ENCODE results near the gene SMOC1. TPM values are rescaled to one million over a fixed set of nuclear protein-coding genes. Genes with fewer than 3 reads are reported as not detected.

Gene SMOC1
- polyA plus RNA-seq (2013, experiment 1 of 2), result 0.17 TPM
- 0.17 TPM for polyA plus RNA-seq (2013, experiment 2 of 2)

GRCh38 chr14:69879175-69880043 is at the start of gene SMOC1:
SMOC1 (plus strand) TSS chr14:69879416; CDS start chr14:69879679, 263 bp downstream.
- peaks cover 17% of the 10 kb centered on the region for H3K27me3 ChIP-seq (ENCODE audit: insufficient read depth, low read length, poor library complexity)
- H3K4ac ChIP-seq (ENCODE audit: low read depth, low read length), result no peak within 1 kb of the TSS
- peak within 1 kb of the TSS; percentile 80 for H3K23ac ChIP-seq (ENCODE audit: low read length)
- H3K27ac ChIP-seq (ENCODE audit: low read depth, low read length), result no peak within 1 kb of the TSS
- H4K8ac ChIP-seq (ENCODE audit: low read depth, low read length), result no peak within 1 kb of the TSS
- H2AK5ac ChIP-seq (ENCODE audit: low read length), result no peak within 1 kb of the TSS
- no peak within 1 kb of the TSS for H4K5ac ChIP-seq (ENCODE audit: low read length)
- no peaks in the 10 kb centered on the region for H3K79me2 ChIP-seq (ENCODE audit: control insufficient read depth, insufficient read depth, low read length)
- H3K4me1 ChIP-seq (ENCODE audit: control insufficient read depth, low read depth, low read length), result no peaks in the 10 kb centered on the region
- H3K79me1 ChIP-seq (ENCODE audit: low read length), result no peaks in the 10 kb centered on the region
- H3K4me3 ChIP-seq (ENCODE audit: low read length), result peak within 1 kb of the TSS; percentile 24
- H3K4me2 ChIP-seq (ENCODE audit: low read length), result peak within 1 kb of the TSS; percentile 87
- peak within 1 kb of the TSS; percentile 40 for H3K9ac ChIP-seq (ENCODE audit: low read length)
- H3K18ac ChIP-seq (ENCODE audit: low read length), result no peak within 1 kb of the TSS
- no peak within 1 kb of the TSS for H2BK5ac ChIP-seq (ENCODE audit: low read length)
- H3K56ac ChIP-seq (ENCODE audit: low read length), result peak within 1 kb of the TSS; percentile 70
- no peak within 1 kb of the TSS for H2BK120ac ChIP-seq (ENCODE audit: low read depth, low read length)
- DNase-seq, result peak; percentile 73
- H2BK15ac ChIP-seq (replicated peaks; ENCODE audit: low read depth), result no peak within 1 kb of the TSS
- no peaks in the 10 kb centered on the region for H3K36me3 ChIP-seq (ENCODE audit: control insufficient read depth, insufficient read depth, low read length)
- WGBS (ENCODE audit: extremely low coverage, insufficient coverage, low lambda C conversion rate), result no CpG with 5 or more reads among the region's 67 CpGs

GRCh38 chr14:69838881-69839416 is 40.3 kb upstream of the SMOC1 start:
- Histone ChIP-seq H3K4me1 (ENCODE audit: control insufficient read depth, low read depth, low read length) (no peaks in the 10 kb centered on the region), H3K56ac (ENCODE audit: low read length) (no peak overlapping the region), H3K27me3 (ENCODE audit: insufficient read depth, low read length, poor library complexity) (no peaks in the 10 kb centered on the region), H3K27ac (ENCODE audit: low read depth, low read length) (no peak overlapping the region), H3K79me1 (ENCODE audit: low read length) (no peaks in the 10 kb centered on the region), H3K4me2 (ENCODE audit: low read length) (no peak overlapping the region), H4K8ac (ENCODE audit: low read depth, low read length) (no peak overlapping the region), H2BK120ac (ENCODE audit: low read depth, low read length) (no peak overlapping the region), H3K4me3 (ENCODE audit: low read length) (no peak overlapping the region), H3K18ac (ENCODE audit: low read length) (no peak overlapping the region), H3K9ac (ENCODE audit: low read length) (no peak overlapping the region), H2BK15ac (replicated peaks; ENCODE audit: low read depth) (no peak overlapping the region), H4K5ac (ENCODE audit: low read length) (no peak overlapping the region), H3K4ac (ENCODE audit: low read depth, low read length) (no peak overlapping the region), H3K36me3 (ENCODE audit: control insufficient read depth, insufficient read depth, low read length) (no peaks in the 10 kb centered on the region), H3K23ac (ENCODE audit: low read length) (no peak overlapping the region), H3K79me2 (ENCODE audit: control insufficient read depth, insufficient read depth, low read length) (no peaks in the 10 kb centered on the region), H2BK5ac (ENCODE audit: low read length) (no peak overlapping the region), H2AK5ac (ENCODE audit: low read length) (no peak overlapping the region)
- no CpG with 5 or more reads among the region's 3 CpGs for WGBS (ENCODE audit: extremely low coverage, insufficient coverage, low lambda C conversion rate)
- no peak for DNase-seq

GRCh38 chr14:69839661-69840060 is 39.6 kb upstream of the SMOC1 start:
- H3K4me3 ChIP-seq (ENCODE audit: low read length), result no peak overlapping the region
- H3K4me1 ChIP-seq (ENCODE audit: control insufficient read depth, low read depth, low read length), result no peaks in the 10 kb centered on the region
- H4K8ac ChIP-seq (ENCODE audit: low read depth, low read length), result no peak overlapping the region
- no peaks in the 10 kb centered on the region for H3K79me1 ChIP-seq (ENCODE audit: low read length)
- no peaks in the 10 kb centered on the region for H3K79me2 ChIP-seq (ENCODE audit: control insufficient read depth, insufficient read depth, low read length)
- no peak overlapping the region for H3K9ac ChIP-seq (ENCODE audit: low read length)
- no peaks in the 10 kb centered on the region for H3K27me3 ChIP-seq (ENCODE audit: insufficient read depth, low read length, poor library complexity)
- no peak overlapping the region for H2AK5ac ChIP-seq (ENCODE audit: low read length)
- no peak overlapping the region for H3K23ac ChIP-seq (ENCODE audit: low read length)
- DNase-seq, result no peak
- H2BK5ac ChIP-seq (ENCODE audit: low read length), result no peak overlapping the region
- no peak overlapping the region for H3K18ac ChIP-seq (ENCODE audit: low read length)
- no peak overlapping the region for H3K27ac ChIP-seq (ENCODE audit: low read depth, low read length)
- WGBS (ENCODE audit: extremely low coverage, insufficient coverage, low lambda C conversion rate), result no CpG with 5 or more reads among the region's 3 CpGs
- no peak overlapping the region for H2BK120ac ChIP-seq (ENCODE audit: low read depth, low read length)
- H3K56ac ChIP-seq (ENCODE audit: low read length), result no peak overlapping the region
- no peak overlapping the region for H3K4me2 ChIP-seq (ENCODE audit: low read length)
- H3K4ac ChIP-seq (ENCODE audit: low read depth, low read length), result no peak overlapping the region
- H2BK15ac ChIP-seq (replicated peaks; ENCODE audit: low read depth), result no peak overlapping the region
- no peaks in the 10 kb centered on the region for H3K36me3 ChIP-seq (ENCODE audit: control insufficient read depth, insufficient read depth, low read length)
- no peak overlapping the region for H4K5ac ChIP-seq (ENCODE audit: low read length)

GRCh38 chr14:69841656-69842055 is 37.6 kb upstream of the SMOC1 start:
- Histone ChIP-seq H3K4me3 (ENCODE audit: low read length) (no peak overlapping the region), H3K27me3 (ENCODE audit: insufficient read depth, low read length, poor library complexity) (no peaks in the 10 kb centered on the region), H4K8ac (ENCODE audit: low read depth, low read length) (no peak overlapping the region), H3K4me2 (ENCODE audit: low read length) (no peak overlapping the region), H2BK120ac (ENCODE audit: low read depth, low read length) (no peak overlapping the region), H3K27ac (ENCODE audit: low read depth, low read length) (no peak overlapping the region), H3K79me1 (ENCODE audit: low read length) (no peaks in the 10 kb centered on the region), H3K9ac (ENCODE audit: low read length) (no peak overlapping the region), H2BK15ac (replicated peaks; ENCODE audit: low read depth) (no peak overlapping the region), H3K36me3 (ENCODE audit: control insufficient read depth, insufficient read depth, low read length) (no peaks in the 10 kb centered on the region), H3K18ac (ENCODE audit: low read length) (no peak overlapping the region), H3K79me2 (ENCODE audit: control insufficient read depth, insufficient read depth, low read length) (no peaks in the 10 kb centered on the region), H3K4me1 (ENCODE audit: control insufficient read depth, low read depth, low read length) (no peaks in the 10 kb centered on the region), H3K23ac (ENCODE audit: low read length) (no peak overlapping the region), H3K56ac (ENCODE audit: low read length) (no peak overlapping the region), H3K4ac (ENCODE audit: low read depth, low read length) (no peak overlapping the region), H2BK5ac (ENCODE audit: low read length) (no peak overlapping the region), H2AK5ac (ENCODE audit: low read length) (no peak overlapping the region), H4K5ac (ENCODE audit: low read length) (no peak overlapping the region)
- DNase-seq, result no peak
- no CpG with 5 or more reads among the region's 5 CpGs for WGBS (ENCODE audit: extremely low coverage, insufficient coverage, low lambda C conversion rate)

- Histone ChIP-seq H2AK5ac (ENCODE audit: low read length) (no peak overlapping the region), H3K79me2 (ENCODE audit: control insufficient read depth, insufficient read depth, low read length) (no peaks in the 10 kb centered on the region), H3K79me1 (ENCODE audit: low read length) (no peaks in the 10 kb centered on the region), H2BK120ac (ENCODE audit: low read depth, low read length) (no peak overlapping the region), H3K4me1 (ENCODE audit: control insufficient read depth, low read depth, low read length) (no peaks in the 10 kb centered on the region), H3K4me2 (ENCODE audit: low read length) (no peak overlapping the region), H2BK15ac (replicated peaks; ENCODE audit: low read depth) (no peak overlapping the region), H3K4me3 (ENCODE audit: low read length) (no peak overlapping the region), H3K4ac (ENCODE audit: low read depth, low read length) (no peak overlapping the region), H3K18ac (ENCODE audit: low read length) (no peak overlapping the region), H3K27me3 (ENCODE audit: insufficient read depth, low read length, poor library complexity) (no peaks in the 10 kb centered on the region), H4K5ac (ENCODE audit: low read length) (no peak overlapping the region), H3K36me3 (ENCODE audit: control insufficient read depth, insufficient read depth, low read length) (no peaks in the 10 kb centered on the region), H4K8ac (ENCODE audit: low read depth, low read length) (no peak overlapping the region), H3K27ac (ENCODE audit: low read depth, low read length) (no peak overlapping the region), H3K23ac (ENCODE audit: low read length) (no peak overlapping the region), H3K9ac (ENCODE audit: low read length) (no peak overlapping the region), H2BK5ac (ENCODE audit: low read length) (no peak overlapping the region), H3K56ac (ENCODE audit: low read length) (no peak overlapping the region)
- no peak for DNase-seq
- whole genome bisulfite sequencing (ENCODE audit: extremely low coverage, insufficient coverage, low lambda C conversion rate), result no CpG with 5 or more reads among the region's 13 CpGs
Measured at GRCh38 chr14:69842686-69843420, 36.4 kb upstream of the SMOC1 start.

Data from mesendoderm (in vitro differentiated cells).